AG04450 (cell line): ENCODE data around the gene FUNDC2. TPM values are rescaled to one million over a fixed set of nuclear protein-coding genes. Genes with fewer than 3 reads are reported as not detected.

Experiments
- CTCF ChIA-PET: fragments of 300-600, 350-600 bp; formaldehyde crosslinking; extraction: SDS; loops from one replicate; lab custom pipeline; 2022; ENCODE audit warnings: antibody characterized with exemption, inconsistent platforms; lab: Charles Lee
- POLR2A ChIA-PET: fragments of 350-600 bp; formaldehyde crosslinking; extraction: SDS; loops from one replicate; lab custom pipeline; 2021; ENCODE audit warnings: antibody characterized with exemption, inconsistent platforms; lab: Yijun Ruan, JAX
- DNase-seq: peaks from one replicate; pipeline ENCODE4 v3.0.0-alpha.2; 2011; ENCODE audit warnings: low read depth, low spot score
- H3K27ac ChIP-seq: one replicate; pipeline ENCODE4 v1.5.1; 2012; ENCODE audit warnings: low read depth, low read length, control low read depth
- H3K27me3 ChIP-seq: one replicate; pipeline ENCODE4 v1.6.0; 2012; ENCODE audit warnings: low read length; ENCODE audit not compliant: control insufficient read depth, insufficient read depth
- H3K4me3 ChIP-seq: 2 replicates; pipeline ENCODE4 v1.5.1; 2011; ENCODE audit warnings: mild to moderate bottlenecking, low read depth, low read length, control low read depth
- H3K9me3 ChIP-seq: 2 replicates; pipeline ENCODE4 v1.5.1; 2012; ENCODE audit warnings: low read length; ENCODE audit not compliant: control insufficient read depth, insufficient read depth
- polyA plus RNA-seq: library from polyadenylated mRNA; depleted of rRNA; stranded (reverse); fragments of >200 nt; gene quantifications from 2 replicates; pipeline ENCODE4 v1.2.3, GENCODE V29; 2011; rRNA removed
- TF ChIP-seq, protein P1 (sequence below): IDR thresholded peaks from 2 replicates; pipeline ENCODE4 v1.5.1; 2011; ENCODE audit warnings: low read depth, low read length, control low read depth, inconsistent platforms

FUNDC2 gene
- polyA plus RNA-seq, 1 experiment: 93.0 TPM

- ChIA-PET POLR2A (no interaction called here), CTCF (interaction anchor here (4.2 kb wide), 1 partner anchor 12 kb away, joined by 27 read pairs; no protein-coding TSS in a partner anchor)
Observed at GRCh38 chrX:155105919-155106318, 79.3 kb downstream of the FUNDC2 start.

DNA sequence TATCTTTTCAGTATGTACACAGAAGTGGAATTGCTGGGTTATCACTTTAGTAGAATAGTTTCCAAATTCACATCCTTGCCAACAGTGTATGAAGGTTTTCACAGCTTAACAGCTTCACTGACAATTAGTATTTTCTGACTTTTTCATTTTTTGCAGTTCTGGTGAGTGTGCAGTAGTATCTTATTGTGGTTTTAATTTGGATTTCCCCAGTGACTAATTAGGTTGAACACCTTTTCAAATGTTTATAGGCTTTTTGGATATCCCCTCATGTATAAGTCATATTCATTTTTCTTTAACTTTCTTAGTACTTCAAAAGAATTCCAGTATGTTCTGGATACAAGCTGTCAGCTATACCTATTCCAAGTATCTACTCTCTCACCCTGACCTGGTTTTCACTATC lies 81.8 kb downstream of the FUNDC2 start:
- ChIA-PET POLR2A (no interaction called here), CTCF (interaction anchor here (0.7 to 2.0 kb wide), 3 partner anchors 14 to 44 kb away, joined by 3 to 8 read pairs (median 3); no protein-coding TSS in a partner anchor)
- H3K4me3 ChIP-seq: no peak overlapping the region
- no peak overlapping the region for H3K27ac ChIP-seq
- DNase-seq: no peak
- no peaks in the 10 kb centered on the region for H3K9me3 ChIP-seq
- TF ChIP-seq, protein P1, sequence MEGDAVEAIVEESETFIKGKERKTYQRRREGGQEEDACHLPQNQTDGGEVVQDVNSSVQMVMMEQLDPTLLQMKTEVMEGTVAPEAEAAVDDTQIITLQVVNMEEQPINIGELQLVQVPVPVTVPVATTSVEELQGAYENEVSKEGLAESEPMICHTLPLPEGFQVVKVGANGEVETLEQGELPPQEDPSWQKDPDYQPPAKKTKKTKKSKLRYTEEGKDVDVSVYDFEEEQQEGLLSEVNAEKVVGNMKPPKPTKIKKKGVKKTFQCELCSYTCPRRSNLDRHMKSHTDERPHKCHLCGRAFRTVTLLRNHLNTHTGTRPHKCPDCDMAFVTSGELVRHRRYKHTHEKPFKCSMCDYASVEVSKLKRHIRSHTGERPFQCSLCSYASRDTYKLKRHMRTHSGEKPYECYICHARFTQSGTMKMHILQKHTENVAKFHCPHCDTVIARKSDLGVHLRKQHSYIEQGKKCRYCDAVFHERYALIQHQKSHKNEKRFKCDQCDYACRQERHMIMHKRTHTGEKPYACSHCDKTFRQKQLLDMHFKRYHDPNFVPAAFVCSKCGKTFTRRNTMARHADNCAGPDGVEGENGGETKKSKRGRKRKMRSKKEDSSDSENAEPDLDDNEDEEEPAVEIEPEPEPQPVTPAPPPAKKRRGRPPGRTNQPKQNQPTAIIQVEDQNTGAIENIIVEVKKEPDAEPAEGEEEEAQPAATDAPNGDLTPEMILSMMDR: no peak
- no peaks in the 10 kb centered on the region for H3K27me3 ChIP-seq

More at GRCh38 chrX:155105919-155106318, 79.3 kb downstream of the FUNDC2 start:
- Histone ChIP-seq H3K4me3 (no peak overlapping the region), H3K9me3 (no peaks in the 10 kb centered on the region), H3K27me3 (no peaks in the 10 kb centered on the region), H3K27ac (no peak overlapping the region)
- DNase-seq: no peak
- TF ChIP-seq, protein P1: no peak

Other genes starting within 250 kb of the FUNDC2 start
- 29.7 and 30.3 TPM in 2 replicates for gene MPP1, start 221.4 kb upstream of the FUNDC2 start, polyA plus RNA-seq
- gene SMIM9, start 192.2 kb upstream of the FUNDC2 start, polyA plus RNA-seq: not detected in 2 replicates
- gene F8A1, start 140.5 kb upstream of the FUNDC2 start, polyA plus RNA-seq: 0.94 and 1.5 TPM in 2 replicates
- gene F8, start 4.1 kb upstream of the FUNDC2 start, polyA plus RNA-seq: 1.4 and 1.8 TPM in 2 replicates
- 9.9 and 10.1 TPM in 2 replicates for gene CMC4, start 44.3 kb downstream of the FUNDC2 start, polyA plus RNA-seq
- gene MTCP1, start 44.3 kb downstream of the FUNDC2 start, polyA plus RNA-seq: 10.5 and 17.4 TPM in 2 replicates
- gene BRCC3, start 44.7 kb downstream of the FUNDC2 start, polyA plus RNA-seq: 18.7 and 23.0 TPM in 2 replicates
- 46.7 and 61.4 TPM in 2 replicates for gene VBP1, start 189.6 kb downstream of the FUNDC2 start, polyA plus RNA-seq
- 0.94 and 1.0 TPM in 2 replicates for gene RAB39B, start 237.6 kb downstream of the FUNDC2 start, polyA plus RNA-seq